Measurements from ENCODE around the gene SH3GL3. TPM values are rescaled to one million over a fixed set of nuclear protein-coding genes. Genes with fewer than 3 reads are reported as not detected.

The SH3GL3 gene
- total RNA-seq, 1 experiment from 2014 or later = not detected

DNA sequence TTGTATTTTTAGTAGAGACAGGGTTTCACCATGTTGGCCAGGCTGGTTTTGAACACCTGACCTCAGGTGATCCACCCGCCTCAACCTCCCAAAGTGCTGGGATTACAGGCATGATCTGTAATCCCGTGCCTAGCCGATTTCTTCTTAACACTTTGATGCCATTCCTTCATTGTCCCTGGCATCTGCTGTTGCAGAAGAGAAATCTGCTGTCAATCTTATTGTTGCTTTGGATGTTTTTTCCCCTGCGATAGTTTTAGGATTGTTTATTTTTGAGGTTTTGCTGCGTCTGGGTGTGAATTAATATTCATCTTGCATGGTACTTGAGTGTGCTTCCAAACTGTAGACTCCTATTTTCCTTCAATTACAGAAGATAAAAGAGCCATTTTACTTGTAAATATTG lies 107.4 kb downstream of the SH3GL3 start:
- DNase-seq (ENCODE audit: low spot score) = no peak
- in situ Hi-C loops (cut with HindIII; ENCODE audit: low sequenced_read_pairs) = no loop called here

DNA sequence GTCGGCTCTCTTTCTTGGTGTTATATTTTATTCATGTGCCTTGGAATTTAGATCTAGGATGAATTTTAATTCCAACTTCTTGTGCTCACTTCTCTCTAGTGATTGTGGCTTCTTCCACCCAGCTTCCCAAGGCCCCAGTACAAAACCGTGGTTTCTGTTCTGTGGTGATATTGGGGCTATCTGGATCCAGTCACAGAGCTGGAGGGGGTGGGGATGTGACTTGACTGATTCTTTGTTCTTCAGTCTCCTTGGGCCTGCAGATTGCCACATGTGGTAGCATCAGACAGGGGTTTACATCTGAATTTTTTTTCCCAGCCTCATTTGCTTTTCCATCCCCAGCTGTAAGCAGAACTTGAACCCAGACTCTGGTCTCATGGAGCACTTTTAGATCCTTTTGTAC lies 108.2 kb downstream of the SH3GL3 start:
- in situ Hi-C loops (cut with HindIII; ENCODE audit: low sequenced_read_pairs) = no loop called here
- DNase-seq (ENCODE audit: low spot score) = no peak

DNA sequence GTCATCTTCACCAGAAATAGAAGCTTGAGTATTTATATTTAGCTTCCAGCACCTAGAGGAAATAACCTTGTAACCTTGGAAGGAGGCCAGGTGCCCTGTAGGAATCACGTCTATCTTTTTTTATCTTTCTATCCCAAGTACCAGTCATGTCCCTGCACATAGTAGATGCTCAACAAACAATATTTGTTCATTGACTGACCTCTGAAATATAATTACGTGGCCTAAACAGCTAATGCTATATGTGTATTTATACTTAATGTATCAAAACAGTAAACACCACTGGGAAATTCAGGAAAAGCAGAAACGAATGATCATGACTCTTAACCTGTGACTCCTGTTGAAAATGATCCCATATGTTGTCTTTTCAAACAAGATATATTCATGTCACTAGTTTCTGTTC lies 108.9 kb downstream of the SH3GL3 start:
- in situ Hi-C loops (cut with HindIII; ENCODE audit: low sequenced_read_pairs) = no loop called here

DNA sequence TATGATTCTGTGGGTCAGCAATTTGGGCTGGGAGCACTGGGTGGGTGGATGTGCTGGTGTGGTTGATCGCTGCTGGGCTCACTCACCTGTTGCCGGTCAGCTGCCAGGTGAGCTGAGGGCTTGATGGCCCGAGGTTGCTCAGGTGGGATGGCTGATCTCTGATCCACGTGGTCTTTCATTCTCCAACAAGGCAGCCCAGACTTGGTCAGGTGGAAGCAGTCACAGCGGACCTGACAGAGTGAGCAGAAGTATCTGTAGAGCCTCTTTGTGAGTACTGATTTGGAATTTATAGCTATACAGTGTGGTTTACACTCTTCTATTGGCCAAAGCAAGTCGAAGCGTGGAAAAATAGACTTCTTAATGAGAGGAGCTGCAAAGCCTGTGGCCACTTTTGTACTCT lies 109.6 kb downstream of the SH3GL3 start:
- in situ Hi-C loops (cut with HindIII; ENCODE audit: low sequenced_read_pairs) = no loop called here

More for the DNA sequence above, 108.9 kb downstream of the SH3GL3 start:
- no peak for DNase-seq (ENCODE audit: low spot score)

DNA sequence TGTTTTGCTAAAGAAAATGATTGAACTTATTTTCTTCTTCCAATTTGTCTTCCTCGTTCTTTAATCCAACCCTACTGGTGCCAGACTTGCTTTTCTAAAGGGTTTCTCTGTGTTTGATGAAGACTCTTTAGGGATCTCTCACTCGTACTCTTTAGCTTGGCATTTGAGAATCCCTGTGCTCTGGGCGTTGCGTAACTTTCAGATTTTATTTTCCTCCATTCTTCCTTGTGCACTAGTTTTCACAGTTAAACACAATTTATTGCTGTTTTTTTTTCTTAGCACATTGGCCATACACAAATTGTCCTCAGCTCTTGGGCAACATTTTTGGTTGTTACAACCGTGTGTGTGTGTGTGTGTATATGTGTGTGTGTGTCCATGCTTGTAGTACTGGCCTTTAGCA lies 111.0 kb downstream of the SH3GL3 start:
- DNase-seq (ENCODE audit: low spot score) = no peak
- in situ Hi-C loops (cut with HindIII; ENCODE audit: low sequenced_read_pairs) = no loop called here

More for the DNA sequence above, 109.6 kb downstream of the SH3GL3 start:
- DNase-seq (ENCODE audit: low spot score) = no peak

DNA sequence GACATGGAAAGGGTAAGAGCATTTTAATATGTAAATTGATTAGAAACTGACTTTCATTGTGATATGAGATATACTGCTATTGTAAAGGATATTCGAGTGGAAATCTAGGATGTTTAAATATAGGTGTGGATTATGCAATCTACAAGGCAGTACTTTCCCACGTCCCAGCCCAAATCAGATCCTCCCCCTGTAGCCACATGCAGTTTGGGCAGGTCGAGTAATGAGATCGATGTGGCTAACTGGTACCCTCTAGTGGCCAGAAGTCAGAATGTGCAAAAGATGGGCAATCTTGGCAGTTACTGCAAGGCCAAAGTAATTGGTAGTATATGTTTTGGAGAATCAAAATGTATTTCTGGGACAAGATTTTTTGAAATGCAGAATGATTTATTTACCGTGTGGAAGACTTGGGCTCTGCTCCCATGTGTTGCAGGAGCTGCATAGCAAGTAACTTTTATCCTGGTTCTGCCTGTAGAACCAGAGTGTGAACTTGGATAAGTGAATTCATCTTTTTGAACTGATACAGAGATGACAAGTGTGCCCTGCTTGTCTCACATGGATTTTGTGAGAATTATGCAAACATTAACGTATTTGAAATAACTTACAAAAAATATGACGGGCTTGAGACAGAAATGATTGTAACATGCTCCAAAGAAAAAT lies 112.3 kb downstream of the SH3GL3 start:
- in situ Hi-C loops (cut with HindIII; ENCODE audit: low sequenced_read_pairs) = no loop called here
- peak; percentile 86 for DNase-seq (ENCODE audit: low spot score)

DNA sequence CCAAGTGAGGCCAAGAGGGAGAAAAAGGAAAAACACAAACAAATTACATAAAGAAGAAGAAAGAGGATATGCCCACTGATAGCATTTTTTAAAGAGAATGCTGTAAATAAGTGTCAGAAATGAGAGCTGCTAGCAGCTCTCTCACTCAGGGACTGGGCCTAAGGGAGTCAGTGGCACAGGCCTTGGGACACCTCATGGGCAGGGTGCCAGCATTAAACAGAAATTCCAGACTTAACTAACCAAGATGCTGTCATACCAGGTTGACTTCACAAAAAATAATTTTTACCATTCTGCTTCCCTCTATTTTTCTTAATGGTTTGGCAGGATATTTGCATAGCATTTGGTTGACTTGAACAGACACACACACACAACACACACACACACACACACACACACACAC lies 114.5 kb downstream of the SH3GL3 start:
- in situ Hi-C loops (cut with HindIII; ENCODE audit: low sequenced_read_pairs) = no loop called here
- DNase-seq (ENCODE audit: low spot score) = peak; percentile 39

DNA sequence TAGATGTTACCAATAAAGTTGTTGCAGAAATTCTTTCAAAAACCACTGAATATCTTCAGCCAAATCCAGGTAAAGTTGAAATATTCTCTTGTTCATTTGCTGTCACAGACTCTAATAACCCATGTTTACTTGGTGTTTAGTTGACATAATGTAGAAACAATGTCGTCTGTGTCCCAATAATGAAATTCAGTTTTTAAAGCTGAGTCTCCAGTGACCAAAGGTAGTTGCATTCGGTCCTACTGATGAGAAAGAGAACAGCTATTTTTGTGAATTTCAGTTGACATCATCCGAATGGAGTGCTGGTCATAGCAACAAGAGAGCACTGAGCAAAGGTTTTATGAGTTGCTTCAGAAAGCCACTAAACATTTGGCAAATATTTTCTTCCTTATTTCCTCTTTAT lies 118.0 kb downstream of the SH3GL3 start:
- in situ Hi-C loops (cut with HindIII; ENCODE audit: low sequenced_read_pairs) = no loop called here
- no peak for DNase-seq (ENCODE audit: low spot score)

DNA sequence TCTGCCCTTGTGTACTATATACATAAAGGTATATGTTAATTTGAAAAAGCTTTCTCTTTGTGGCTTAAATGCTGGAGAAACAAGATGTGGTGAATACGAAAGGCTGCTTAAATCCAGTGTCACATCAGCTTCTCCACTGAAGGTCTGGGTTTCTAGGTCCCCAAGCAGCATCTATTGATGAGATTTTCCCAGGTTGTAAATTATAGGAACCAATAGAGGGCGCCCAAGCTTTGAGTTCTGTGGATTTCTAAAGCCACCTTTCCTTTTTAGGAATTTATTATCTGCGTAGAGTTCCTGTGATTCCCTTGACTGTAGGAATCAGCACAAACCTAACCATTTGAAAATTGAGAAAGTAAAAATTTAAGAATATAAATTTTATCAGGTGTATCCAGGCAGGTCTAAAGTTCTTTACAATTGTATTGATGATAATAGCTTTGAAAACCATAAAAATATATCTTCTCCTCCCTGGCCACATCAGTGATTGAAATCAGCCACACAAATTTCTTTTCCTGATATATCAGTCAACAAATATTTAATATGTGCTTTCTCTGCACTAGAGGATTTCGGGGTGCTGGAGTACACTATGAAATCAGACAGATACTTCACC lies 118.5 kb downstream of the SH3GL3 start:
- DNase-seq (ENCODE audit: low spot score) = peak; percentile 58
- in situ Hi-C loops (cut with HindIII; ENCODE audit: low sequenced_read_pairs) = no loop called here

DNA sequence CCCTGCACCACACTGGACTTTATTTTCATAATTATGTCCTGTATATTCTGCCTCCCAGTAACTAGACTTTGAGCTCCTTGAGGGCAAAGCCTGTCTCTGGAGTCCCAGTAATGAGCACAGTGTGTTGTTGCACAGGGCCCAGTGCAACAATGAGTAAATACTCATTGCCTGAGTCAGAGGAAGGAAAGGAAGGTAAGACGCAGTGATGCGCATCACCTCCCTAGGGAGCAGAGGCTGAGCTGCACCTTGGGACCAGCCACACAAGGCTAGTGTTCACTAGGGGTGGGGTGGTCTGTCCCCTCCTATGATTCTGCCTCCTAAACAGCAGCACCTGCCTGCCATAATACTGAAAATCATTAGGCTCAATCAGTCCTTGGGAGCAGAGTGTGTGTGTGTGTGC lies 120.2 kb downstream of the SH3GL3 start:
- no peak for DNase-seq (ENCODE audit: low spot score)
- in situ Hi-C loops (cut with HindIII; ENCODE audit: low sequenced_read_pairs) = no loop called here

DNA sequence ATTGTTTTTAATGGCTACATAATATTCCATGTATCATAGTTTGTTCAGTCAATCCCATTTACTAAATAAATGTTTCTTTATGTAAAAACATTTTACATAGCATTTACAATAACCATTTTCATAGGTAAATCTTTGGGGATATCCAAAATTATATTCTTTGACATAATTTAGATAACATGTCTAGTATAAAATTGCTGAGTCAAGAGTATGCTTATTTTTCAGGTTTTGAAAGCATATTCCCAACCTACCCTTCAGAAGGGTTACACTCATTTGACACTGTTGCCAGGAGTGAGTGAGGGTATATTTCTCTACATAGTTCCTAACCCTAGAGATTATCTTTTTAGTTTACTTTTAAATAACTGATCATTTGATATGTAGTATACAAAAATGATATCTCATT lies 122.2 kb downstream of the SH3GL3 start:
- DNase-seq (ENCODE audit: low spot score) = no peak
- in situ Hi-C loops (cut with HindIII; ENCODE audit: low sequenced_read_pairs) = no loop called here

DNA sequence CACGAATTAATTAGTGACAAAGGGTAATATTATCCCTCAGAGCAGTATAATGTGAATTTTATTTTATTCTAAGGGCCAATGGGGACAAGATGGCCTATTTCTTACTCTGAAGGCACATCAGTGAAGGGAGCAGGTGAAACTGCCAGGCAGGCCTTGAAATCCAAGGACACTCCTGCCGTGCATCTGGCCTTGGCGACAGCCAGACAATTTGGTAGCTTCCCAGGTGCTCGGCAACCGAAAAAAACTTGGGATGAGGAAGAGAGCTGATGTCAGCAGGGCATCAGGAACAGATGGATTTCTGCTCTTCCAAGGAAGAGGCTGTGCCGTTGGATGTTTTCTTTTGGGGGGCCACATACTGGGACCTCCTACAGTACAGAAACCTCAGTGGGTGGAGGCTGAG lies 123.6 kb downstream of the SH3GL3 start:
- in situ Hi-C loops (cut with HindIII; ENCODE audit: low sequenced_read_pairs) = no loop called here
- DNase-seq (ENCODE audit: low spot score) = peak; percentile 97

DNA sequence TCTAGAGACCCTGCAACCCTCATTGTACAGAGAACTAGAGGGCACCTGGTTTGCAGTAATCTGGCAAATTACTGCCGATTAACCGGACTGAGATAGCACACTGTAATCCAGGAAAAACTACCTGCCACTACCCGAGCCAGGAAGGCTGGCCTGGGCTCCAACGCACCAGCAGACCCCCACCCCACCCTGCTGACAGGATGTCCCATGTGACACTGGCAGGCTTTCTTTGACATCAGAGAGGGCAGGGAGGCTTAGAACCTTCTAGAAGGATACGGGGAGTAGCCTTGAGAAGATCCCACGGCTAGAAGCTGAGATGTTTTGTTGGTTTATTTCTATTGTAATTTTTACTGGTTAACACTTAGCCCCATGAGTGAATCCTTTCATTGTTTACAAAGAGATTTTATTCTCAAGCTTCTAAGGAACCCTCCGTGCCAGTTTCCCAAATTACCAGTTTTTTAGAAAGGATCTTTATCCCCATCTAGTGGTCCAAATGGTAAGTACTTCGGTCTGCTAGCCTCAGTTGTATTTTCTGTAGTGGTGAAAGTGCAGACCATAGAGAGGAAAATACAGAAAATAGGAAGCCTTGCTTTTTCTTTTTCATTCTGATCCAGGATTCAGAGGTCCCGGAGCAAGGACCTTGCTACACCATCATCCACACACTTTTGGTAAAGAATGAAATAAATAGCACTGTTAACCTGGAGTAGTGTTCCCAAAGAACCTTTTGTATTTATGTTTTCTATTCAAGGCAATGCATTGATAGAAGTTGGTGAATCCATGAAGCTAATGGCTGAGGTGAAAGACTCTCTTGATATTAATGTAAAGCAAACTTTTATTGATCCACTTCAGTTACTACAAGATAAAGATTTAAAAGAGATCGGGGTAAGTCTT lies 124.9 kb downstream of the SH3GL3 start:
- in situ Hi-C loops (cut with HindIII; ENCODE audit: low sequenced_read_pairs) = no loop called here
- peak; percentile 86 for DNase-seq (ENCODE audit: low spot score)

DNA sequence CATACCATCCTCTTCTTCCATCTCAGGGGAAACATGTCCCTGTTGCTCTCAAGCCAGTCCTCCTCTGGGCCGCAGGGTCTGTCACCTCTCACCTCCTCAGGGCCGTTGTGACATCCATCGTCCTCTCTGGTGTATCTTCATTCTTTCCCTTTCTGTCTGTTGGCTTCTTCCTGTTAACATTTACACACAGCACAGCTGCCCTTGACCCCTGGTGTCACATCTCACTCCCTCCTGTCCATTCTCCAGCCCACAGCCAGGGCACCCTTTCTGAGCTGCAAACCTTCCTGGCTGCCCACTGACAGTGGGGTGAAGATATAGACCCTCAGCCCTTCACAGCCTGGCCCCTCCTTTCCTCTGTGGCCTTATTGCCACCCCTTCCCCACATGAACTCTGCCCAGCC lies 127.2 kb downstream of the SH3GL3 start:
- DNase-seq (ENCODE audit: low spot score) = no peak
- in situ Hi-C loops (cut with HindIII; ENCODE audit: low sequenced_read_pairs) = no loop called here

DNA sequence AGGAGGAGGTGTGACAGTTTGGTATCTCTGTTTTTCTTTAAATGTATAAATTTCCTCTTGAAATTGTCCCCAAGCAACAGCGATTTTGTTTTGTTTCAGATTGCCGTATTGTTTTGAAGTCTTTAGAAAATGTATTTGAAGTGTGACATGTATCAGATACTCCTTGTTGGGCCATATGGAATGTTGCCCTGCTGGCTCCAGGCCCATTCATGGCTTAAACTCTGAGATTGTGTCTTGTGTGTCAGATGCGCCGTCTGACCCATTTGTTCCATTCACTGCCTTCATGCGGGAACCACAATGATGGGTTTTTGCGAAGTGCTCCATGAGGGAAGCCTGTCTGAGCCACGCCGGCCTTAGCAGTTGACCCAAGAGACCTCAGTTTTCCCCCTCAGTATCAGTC lies 131.6 kb downstream of the SH3GL3 start:
- in situ Hi-C loops (cut with HindIII; ENCODE audit: low sequenced_read_pairs) = no loop called here
- DNase-seq (ENCODE audit: low spot score) = peak; percentile 79

DNA sequence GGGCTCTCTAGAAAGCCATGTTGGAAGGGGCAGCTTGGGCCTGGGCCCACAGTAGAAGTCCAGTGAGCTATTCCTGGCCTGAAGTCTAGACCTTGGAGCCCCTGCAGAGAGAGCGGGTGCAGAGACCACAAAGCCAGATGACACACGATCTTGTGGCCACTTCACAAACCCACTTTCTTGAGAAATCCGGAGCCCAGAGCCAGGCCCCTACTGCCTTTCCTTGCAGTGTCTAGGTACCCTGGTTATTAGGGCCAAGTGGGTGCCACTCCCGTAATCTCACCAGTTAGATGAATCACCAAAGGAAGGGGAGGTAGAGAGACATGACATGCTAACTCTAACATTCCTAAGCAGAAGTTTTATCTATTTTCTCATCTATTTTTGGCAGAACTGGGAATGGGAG lies 134.2 kb downstream of the SH3GL3 start:
- in situ Hi-C loops (cut with HindIII; ENCODE audit: low sequenced_read_pairs) = no loop called here
- no peak for DNase-seq (ENCODE audit: low spot score)

DNA sequence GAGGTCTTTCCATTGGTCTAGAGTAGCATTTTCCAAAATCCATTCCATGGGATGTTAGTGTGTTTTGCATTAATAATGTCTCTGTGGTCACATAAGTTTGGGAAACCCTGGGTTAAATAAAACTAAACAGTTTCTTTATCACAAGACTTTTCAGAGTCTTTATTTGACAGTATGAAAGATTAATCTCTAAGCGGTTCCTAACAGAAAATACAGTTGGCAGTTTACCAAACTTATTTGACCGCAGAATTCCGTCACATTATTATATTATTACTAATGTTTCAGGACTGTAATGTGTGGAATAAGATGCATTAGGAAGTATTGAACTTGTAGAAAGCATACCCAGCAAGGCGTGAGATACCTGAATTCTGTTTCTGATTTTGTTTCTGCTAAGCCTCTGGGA lies 135.2 kb downstream of the SH3GL3 start:
- no peak for DNase-seq (ENCODE audit: low spot score)
- in situ Hi-C loops (cut with HindIII; ENCODE audit: low sequenced_read_pairs) = no loop called here

DNA sequence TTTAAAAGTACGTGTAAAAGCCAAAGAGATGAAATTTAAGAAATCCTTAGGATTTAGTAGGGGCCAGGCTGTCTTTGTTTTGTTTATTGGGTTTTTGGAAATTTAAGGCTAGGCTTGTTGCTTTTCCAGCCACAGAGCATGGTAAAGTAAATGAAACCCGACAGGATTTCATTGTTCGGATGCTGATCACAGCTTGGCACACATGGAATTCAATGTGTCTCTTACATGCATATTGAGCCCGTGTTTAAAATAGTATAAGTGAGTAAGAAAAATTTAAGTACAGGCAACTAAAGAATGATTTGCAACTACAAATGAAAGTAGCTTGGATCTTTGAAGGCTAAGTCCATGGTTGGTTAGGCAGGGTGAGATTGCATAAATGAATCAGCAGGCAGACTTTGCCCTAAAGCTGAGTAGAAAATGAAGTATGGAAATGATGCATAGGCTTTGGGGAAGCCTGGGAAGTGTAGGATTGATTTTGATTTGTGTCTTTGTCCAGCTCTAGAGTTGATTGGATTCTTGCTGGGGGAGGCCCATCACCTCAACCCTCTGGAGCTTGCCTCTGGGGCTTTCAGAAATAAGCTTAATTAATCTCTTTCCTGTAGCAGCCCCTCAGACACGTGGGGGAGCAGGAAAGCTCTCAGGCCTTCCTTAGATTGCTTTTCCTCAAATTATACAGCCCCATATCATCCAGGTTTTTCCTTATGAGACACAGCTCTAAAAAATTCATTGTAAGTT lies 138.6 kb downstream of the SH3GL3 start:
- in situ Hi-C loops (cut with HindIII; ENCODE audit: low sequenced_read_pairs) = no loop called here

DNA sequence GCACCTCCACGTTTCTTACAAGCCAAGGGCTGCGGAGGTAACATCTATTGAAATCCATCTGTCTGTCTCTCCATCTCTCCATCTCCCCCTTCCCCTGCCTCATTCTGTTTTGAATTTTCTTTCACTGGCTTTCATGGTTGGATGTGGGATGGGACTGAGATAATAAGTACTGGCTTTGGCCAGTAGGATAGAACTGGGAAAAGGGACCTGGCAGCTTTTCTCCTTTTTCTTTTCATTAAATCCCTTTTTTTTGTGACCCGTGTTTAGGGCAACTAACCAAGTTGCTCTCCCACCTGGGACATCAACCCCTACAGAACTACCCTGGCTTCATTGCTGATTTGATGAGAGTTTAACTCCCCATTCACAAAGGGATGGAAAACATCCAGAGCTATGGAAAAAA lies 139.9 kb downstream of the SH3GL3 start:
- no peak for DNase-seq (ENCODE audit: low spot score)
- in situ Hi-C loops (cut with HindIII; ENCODE audit: low sequenced_read_pairs) = no loop called here

More for the DNA sequence above, 138.6 kb downstream of the SH3GL3 start:
- DNase-seq (ENCODE audit: low spot score) = no peak

DNA sequence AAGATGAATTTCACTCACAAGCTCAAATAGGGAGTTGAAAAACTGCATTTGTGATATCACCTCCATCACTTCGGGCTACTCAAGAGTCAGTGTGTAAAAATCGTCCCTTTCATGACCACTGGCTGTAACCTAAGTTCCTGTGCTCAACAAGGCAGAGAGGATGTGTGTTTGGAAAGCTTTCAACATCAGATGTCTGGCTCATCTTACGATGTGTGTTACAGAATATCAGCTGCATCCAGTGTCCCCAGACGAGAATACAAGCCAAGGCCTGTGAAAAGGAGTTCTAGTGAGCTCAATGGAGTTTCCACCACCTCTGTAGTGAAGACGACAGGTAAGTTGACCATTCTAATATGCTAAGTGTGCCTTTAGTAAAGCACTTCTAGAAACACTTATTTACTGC lies 141.3 kb downstream of the SH3GL3 start:
- DNase-seq (ENCODE audit: low spot score) = no peak
- in situ Hi-C loops (cut with HindIII; ENCODE audit: low sequenced_read_pairs) = no loop called here

All from G401 (cell line).